Epithelial cell of prostate (primary cell): ENCODE measurements around the gene ATF7.
A peak's percentile ranks its signal among the peaks of the same experiment; 100 is the strongest.
"Not testable (repeated sequence)": the region's sequence is repeated elsewhere in the genome, so short reads cannot be mapped to it uniquely, and the experiment has no call there.

ENCODE experiments used
- DNase-seq: peaks from one replicate; pipeline ENCODE4 v3.0.0-alpha.2; 2011; ENCODE audit warnings: low read depth, low spot score
- H3K27ac ChIP-seq: fragments of 450-650 bp; 2 replicates; pipeline ENCODE4 v1.5.1; 2017; ENCODE audit warnings: mild to moderate bottlenecking

Gene ATF7

DNA sequence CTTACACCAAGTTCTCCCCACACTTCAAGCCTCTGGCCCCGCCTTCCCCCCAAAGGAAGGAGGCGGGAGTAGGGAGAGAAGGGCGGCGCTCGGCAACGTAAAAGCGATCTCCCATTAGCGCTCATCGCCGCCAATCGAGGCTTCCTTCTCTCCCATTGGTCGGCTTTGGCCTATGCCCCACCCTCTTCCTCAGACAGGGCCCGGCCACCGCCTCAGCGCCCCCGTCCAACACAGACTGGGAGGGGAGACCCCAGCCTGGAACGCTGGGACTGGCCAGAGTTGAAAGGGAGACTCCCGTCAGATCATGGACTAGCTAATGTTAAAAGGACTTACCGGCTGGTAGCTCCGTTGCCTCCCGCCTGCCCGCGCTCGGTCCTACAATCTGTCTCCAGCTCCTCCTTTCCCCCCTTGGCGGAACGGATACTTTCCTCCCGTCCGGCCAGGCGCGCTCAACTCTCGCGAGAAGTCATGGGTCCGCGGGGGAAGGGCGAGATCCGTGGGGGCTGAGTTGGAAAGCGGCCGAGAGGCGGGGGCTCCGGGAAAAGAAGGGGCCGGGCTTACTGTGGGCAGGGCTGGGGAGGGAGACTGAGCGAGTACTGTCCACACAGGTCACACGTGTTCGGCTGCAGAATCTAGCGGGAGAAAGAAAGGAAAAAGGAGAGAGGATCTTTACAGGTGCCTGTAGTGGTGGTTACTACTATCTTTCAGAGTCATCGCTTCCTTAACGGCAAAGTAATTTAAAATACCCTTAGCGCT, at the start of gene ATF7:
ATF7 (minus strand) TSS at position 437 of the 756 bp plus-strand sequence. CDS start 25,382 bp downstream, outside the sequence.
- peak; percentile 83 for DNase-seq
- peak within 1 kb of the TSS; percentile 74 for H3K27ac ChIP-seq

DNA sequence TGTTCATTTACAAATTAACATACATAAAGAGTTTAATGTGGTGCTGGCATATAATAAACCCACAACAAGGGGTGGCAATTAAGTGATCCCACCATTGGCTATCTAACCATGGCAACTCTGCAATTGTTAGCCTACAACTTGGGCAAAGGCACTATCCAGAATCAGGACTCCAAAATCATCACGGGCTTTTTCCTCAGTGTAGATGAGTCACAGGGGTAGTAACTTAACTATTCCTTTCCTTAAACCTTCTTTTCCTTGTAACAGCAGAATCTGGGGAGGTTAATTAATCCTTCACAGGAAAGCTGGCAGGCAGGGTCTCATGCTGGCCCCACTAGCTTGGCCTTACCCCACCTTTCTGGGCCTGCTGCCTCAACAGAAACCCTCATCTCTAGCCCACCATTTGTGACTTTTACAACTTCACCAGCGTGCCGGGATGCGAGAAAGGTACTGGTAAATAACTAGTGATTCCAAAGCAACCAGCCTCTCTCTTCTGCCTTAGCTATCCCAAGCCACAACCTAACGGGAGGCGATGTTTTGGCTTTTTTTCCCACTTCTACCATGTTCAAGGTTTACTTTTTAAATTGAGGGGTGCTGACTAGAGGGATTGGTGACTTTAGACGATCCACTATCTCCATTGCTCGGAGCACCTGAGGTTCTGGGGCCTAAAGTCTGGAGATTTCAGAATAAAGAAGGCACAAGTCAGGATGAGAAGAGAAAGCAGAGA, 49.0 kb upstream of the ATF7 start:
- DNase-seq = no peak
- H3K27ac ChIP-seq = peak overlapping the region; percentile 83

DNA sequence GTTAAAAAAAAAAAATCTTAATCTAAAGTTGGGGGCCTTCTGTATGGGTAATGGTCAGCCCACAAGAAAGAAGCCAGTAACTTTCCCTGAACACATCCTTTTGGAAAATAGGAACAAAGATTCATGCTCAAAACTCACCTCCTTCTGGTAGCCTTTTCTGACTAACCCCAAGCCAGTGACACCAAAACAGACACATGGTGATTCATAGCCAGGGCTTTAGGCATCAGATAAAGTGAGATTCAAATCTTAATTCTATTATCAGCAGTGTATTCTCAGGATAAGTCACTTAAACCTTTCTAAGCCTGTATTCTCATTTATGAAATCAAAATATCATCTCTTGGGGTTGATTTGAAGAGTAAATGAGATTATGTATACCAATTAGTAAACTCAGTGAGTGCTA, 44.8 kb upstream of the ATF7 start:
- peak overlapping the region; percentile 14 for H3K27ac ChIP-seq
- no peak for DNase-seq

DNA sequence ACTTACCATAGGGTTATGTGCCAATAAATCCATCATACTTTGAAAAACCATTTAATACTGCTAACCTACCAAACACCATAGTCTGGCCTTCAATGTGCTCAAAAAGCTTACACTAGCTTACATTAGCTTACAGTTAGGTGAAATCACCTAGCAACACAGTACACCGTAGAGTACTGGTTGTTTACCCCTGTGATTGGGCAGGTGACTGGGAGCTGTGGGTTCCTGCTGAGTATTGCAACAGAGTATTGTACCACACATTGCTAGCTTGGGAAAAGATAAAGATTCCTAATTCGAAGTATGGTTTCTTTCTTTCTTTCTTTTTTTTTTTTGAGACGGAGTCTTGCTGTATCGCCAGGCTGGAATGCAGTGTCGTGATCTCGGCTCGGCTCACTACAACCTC, 44.1 kb upstream of the ATF7 start:
- DNase-seq = no peak
- peak overlapping the region; percentile 14 for H3K27ac ChIP-seq

DNA sequence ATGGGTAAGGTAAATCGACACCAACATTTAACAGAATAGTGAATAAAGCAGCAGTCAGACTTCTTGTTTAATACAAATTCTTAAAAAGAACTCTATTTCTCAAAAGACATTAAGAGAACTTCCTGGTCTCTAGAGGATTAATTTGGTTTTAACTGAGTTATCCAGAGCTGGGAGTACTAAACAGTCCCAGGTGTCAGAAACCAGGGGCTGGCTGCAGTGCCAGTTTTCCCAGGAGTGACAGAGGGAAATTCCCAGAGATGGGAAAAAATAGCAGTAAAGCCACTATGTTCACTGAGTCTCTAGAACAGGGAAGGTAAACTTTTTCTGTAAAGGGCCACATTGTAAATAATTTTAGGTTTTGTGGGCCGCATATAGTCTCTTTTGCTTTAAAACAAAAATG, 40.9 kb upstream of the ATF7 start:
- no peak for DNase-seq
- no peak overlapping the region for H3K27ac ChIP-seq

DNA sequence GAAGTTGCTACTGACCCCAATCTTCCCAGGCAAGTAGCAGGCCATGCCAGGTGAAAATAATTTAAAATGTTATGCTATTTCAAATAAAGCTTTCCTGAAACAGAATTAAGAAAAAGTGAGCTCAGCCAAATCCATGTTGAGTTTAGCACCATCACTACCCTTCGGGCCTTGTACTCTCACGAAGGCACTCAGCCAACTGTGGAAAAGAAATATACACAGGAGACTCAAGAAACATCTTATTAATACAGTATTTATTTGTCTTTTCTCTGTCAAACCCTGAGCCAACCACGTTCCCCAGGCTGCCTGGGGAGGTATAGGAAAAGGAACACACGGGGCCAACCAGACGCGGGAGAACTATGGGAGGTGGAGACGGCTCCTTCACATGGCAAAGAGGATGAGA, 38.8 kb upstream of the ATF7 start:
- DNase-seq = no peak
- H3K27ac ChIP-seq = no peak overlapping the region

DNA sequence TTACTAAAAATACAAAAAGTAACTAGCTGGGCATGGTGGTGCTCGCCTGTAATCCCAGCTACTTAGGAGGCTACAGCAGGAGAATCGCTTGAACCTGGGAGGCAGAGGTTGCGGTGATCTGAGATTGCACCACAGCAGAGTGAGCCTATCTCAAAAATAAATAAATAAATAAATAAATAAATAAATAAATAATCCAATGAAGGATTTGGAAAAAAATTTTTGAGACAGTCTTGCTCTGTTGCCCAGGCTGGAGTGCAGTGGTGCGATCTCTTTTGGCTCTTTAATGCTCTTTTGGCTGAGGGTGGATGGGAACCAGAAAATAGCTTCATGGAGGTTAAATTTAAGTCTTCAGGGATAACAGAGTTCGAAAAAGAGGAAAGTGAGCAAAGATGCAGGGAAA, 38.0 kb upstream of the ATF7 start:
- H3K27ac ChIP-seq = no peak overlapping the region
- no peak for DNase-seq

DNA sequence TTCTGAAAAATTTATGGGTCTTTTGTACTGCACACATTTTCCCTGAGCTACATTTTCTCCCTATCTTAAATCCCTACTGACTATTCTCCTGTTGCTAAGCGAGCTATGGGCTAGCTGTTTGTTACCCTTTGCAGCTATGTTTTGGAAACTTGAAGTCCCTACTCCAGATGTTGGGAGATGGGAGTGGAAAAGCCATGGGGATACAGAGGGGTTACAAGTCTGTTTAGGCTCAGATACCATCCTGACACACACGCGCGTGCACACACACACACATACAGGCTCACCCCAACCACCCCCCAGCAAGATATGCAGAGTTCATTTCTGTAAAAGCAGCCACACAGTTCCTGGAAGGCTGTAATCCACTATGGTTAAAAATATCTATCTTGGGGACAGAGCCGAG, 33.9 kb upstream of the ATF7 start:
- peak overlapping the region; percentile 53 for H3K27ac ChIP-seq

DNA sequence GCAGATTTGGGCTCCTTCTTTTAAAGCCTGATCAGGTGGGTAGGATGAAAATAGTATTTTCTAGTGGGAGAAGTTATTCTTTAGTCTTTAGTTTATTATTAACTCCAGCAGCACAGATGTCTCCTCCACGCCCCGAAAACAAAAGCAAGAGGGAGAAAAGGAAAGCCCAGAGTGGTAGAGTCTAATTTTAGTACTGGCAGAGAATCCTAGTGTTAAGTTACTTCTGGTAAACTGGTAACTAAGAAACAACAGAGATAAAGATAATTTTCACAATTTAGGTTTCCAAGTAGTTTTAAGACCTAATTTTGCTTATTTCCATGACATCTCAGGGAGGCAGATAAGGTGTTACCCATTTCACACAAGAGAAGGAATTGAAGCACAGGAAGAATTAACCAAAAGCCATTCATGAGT, 33.4 kb upstream of the ATF7 start:
- H3K27ac ChIP-seq = peak overlapping the region; percentile 53
- no peak for DNase-seq

More for the DNA sequence above, 33.9 kb upstream of the ATF7 start:
- DNase-seq = no peak

DNA sequence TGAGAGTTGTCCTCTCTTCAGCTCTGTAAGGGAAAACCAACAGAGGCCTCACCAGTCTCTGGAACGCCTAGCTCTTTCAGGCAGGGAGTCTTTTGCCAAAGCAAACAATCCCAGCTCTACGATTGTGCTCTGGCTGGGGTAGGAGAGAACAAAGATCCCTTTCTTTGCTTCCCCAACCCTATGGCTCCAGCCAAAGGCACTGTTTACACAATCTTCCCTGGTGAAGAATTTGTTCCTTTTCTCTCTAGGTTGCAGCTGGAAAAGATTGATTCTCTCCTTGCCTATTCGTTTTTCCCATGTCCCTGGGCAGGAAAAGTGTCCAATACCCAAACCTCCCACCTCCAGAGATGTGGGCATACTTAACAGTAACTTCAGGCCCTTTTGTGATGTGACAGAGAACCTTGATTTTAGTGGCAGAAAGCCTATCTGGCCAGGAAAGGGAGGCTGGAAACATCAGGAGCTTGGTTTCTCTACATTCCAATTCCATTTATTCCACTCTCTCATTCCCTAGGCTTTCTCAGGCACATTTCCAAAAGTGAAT, 32.9 kb upstream of the ATF7 start:
- peak overlapping the region; percentile 53 for H3K27ac ChIP-seq
- no peak for DNase-seq

DNA sequence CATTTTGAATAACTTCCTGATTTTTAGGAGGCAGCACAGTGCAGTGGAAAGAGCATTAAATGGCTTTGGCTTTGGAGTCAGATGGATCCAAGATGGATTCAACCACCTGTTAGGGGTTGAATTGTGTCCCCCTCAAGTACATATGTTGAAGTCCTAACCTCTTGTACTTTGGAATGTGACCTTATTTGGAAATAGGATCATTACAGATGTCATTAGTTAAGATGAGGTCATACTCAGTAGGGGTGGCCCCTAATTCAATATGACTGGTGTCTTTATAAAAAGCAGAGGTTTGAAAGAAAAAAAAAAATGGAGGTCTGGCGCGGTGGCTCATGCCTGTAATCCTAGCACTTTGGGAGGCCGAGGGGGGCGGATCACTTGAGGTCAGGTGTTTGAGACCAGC, 30.9 kb upstream of the ATF7 start:
- no peak overlapping the region for H3K27ac ChIP-seq
- DNase-seq = no peak

DNA sequence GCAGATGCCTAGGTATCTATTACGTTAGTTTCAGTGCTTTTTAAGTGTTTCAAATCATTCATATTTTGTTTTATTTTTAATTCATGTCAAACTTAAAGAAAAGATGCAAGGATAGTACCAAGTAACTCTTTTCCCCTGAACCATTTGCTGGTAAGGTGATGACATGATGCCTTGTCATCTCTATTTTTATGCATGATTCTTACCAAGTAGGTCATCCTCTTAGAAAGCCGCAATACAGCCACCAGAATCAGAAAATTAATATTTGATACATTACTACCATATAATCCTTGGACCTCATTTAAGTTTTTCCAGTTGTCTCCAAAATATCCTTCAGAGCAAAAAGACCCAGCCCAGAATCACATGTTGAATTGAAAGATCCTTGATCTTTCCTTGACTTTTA, 27.4 kb upstream of the ATF7 start:
- no peak for DNase-seq
- H3K27ac ChIP-seq = no peak overlapping the region

DNA sequence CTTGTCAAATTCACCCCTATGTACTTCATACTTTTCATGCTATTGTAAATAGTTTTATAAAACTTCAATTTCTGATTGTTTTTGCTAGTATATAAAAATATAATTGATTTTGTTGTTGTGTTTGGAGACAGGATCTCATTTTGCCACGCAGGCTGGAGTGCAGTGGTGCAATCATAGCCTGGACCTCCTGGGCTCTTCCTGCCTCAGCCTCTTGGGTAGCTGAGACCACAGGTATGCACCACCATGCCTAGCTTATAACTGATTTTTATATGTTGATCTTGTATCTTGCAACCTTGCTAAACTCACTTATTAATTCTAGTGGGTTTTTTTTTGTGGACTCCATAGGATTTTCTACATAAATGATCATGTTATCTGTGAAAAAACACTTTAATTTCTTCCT, 26.2 kb upstream of the ATF7 start:
- H3K27ac ChIP-seq = no peak overlapping the region

DNA sequence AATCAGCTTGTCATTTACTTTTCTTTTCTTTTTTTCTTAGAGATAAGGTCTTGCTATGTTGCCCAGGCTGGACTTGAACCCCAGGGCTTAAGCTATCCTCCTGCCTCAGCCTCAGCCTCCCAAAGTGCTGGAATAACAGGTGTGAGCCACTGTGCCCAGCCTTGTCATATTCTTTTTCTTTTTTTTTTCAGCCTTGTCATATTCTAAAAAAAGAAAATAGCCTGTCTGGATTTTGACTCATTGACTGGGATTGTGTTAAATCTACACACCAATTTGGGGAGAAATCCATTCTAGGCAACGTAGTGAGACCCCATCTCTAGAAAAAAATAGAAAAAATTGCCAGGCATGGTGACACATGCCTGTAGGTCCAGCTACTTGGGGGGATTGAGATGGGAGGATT, 25.6 kb upstream of the ATF7 start:
- no peak overlapping the region for H3K27ac ChIP-seq
- no peak for DNase-seq

More for the DNA sequence above, 26.2 kb upstream of the ATF7 start:
- DNase-seq = no peak

DNA sequence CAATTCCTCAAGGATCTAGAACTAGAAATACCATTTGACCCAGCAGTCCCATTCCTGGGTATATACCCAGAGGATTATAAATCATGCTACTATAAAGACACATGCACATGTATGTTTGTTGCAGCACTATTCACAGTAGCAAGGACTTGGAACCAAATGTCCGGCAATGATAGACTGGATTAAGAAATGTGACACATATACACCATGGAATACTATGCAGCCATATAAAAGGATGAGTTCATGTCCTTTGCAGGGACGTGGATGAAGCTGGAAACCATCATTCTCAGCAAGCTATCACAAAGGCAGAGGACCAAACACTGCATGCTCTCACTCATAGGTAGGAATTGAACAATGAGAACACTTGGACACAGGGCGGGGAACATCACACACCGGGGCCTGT, 20.1 kb upstream of the ATF7 start:
- not testable (repeated sequence) for DNase-seq, H3K27ac ChIP-seq

DNA sequence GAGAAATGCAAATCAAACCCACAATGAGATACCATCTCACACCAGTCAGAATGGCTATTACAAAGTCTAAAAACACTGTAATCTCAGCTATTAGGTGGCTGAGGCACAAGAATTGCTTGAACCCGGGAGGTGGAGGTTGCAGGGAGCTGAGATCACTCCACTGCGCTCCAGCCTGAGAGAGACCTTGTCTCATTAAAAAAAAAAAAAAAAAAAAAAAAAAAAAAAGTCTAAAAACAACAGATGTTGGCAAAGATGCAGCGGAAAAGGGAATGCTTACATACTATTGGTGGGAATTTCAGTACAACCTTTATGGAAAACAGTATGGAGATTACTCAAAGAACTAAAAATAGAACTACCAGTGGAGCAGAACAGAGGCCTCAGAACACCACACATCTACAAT, 19.0 kb upstream of the ATF7 start:
- DNase-seq = no peak
- H3K27ac ChIP-seq = no peak overlapping the region

DNA sequence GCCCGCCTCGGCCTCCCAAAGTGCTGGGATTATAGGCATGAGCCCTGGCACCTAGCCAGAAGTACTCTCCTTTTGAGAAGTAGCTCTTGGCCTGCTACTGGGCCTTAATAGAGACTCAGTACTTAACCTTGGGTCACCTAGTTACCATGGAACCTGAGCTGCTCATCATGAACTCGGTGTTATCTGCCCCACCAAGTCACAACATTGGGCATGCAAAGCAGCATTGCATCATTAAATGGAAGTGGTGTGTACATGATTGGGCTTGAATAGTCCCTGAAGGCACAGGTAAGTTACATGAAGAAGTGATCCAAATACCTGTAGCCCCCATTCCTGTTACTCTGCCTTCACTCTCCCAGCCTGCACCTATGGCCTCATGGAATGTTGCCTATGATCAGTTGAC, 18.0 kb upstream of the ATF7 start:
- DNase-seq = no peak
- no peak overlapping the region for H3K27ac ChIP-seq

DNA sequence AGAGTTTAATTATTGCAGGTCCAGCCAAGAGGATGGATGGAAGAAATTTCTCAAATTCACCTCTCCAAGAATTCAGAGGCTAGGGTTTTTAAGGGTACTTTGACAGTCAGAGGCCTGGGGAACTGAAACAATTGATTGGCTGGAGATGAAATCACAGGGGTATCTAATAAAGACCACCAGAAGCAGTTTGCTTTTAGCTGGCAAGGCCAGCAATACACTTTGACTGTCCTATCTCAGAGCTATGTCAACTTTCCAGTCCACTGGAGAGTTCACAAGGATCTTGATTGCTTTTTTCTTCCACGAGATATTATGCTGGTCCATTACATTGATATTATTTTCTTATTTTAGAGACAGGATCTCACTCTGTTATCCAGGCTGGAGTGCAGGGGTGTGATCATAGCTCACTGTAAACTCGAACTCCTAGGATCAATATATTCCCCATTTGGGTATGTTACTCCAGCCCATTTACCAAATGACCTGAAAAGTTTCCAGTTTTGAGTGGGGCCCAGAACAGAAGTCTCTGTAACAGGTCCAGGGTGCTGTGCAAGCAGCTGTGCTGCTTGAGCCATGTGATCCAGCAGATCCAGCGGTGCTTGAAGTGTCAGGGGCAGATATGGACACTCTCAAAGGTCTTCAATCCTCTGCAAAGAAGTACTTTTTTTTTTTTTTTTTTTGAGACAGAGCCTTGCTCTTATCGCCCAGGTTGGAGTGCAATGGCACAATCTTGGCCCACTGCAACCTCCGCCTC, 17.2 kb upstream of the ATF7 start:
- DNase-seq = no peak
- H3K27ac ChIP-seq = no peak overlapping the region

DNA sequence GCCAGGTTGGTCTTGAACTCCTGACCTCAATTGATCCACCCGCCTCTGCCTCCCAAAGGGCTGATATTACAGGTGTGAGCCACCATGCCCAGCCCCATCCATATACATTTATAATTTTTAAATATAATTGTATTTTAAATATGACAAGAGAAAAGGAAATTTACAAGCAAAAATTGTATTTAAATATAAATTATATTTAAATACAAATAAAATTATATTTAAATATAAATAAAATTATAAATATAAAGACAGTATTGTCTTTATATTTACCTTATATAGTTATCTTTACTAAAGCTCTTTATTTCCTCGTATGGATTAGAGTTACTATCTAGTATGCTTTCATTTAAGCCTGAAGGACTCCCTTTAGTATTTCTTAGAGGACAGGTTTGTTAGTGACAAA, 11.9 kb upstream of the ATF7 start:
- no peak for DNase-seq
- no peak overlapping the region for H3K27ac ChIP-seq

DNA sequence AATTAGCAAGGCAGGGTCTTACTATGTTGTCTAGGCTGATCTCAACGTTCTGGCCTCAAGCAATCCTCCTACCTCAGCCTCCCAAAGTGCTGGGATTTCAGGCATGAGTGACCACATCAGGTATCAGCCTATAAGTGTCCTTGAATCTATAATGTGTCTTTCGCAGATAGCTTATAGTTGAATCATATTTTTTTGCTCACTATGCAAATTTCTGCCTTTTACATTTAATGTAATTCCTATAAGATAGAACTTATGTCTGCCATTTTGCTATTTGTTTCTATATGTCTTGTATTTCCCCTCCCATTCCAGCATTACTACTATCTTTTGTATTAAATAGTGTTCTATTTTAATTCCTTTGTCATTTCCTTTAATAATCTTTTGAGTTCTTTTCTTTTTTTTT, 10.5 kb upstream of the ATF7 start:
- no peak overlapping the region for H3K27ac ChIP-seq
- DNase-seq = no peak

DNA sequence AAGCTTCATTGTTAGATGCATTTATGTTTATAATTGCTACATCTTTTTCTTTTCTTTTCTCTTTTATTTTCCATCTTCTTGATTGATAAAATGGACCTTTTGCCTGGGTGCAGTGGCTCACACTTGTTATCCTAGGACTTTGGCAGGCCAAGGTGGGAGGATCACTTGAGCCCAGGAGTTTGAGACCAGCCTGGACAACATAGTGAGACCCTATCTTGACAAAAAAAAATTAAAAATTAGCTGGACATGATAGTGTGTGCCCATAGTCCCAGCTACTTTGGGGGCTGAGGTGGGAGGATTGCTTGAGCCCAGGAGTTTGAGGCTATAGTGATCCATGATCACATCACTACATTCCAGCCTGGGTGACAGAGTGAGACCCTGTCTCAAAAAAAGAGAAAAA, 9.5 kb upstream of the ATF7 start:
- not testable (repeated sequence) for DNase-seq, H3K27ac ChIP-seq
